ENCODE measurements around the gene CLEC4E.
"Not testable (repeated sequence)": the region's sequence is repeated elsewhere in the genome, so short reads cannot be mapped to it uniquely, and the experiment has no call there.

The CLEC4E gene, protein sequence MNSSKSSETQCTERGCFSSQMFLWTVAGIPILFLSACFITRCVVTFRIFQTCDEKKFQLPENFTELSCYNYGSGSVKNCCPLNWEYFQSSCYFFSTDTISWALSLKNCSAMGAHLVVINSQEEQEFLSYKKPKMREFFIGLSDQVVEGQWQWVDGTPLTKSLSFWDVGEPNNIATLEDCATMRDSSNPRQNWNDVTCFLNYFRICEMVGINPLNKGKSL

DNA sequence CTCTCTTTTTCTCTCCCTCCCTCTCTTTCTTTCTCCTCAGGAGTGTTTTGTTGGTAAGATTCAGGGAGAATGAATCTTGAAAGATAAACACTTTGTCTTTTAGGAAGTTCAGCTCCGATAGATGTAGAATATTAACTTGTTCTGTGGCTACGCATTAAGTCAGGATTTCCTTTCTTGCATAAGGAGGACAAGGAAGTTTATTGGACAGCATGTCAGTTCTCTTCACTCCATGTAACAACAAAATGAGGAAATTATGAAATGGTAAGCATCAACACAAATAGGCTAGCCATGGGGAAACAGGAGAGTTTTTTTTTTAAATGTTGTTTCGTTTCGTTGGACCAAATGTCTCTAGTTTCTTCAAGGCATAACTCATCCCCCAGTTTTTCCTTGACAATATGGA lies at the start of gene CLEC4E:
CLEC4E (minus strand) TSS at position 75 of the 400 bp plus-strand sequence. CDS start 108 bp downstream, outside the sequence.
- DNase-seq = not testable (repeated sequence)

GRCh38 chr12:8589679-8590078 lies 49.0 kb upstream of the CLEC4E start:
- no peak for DNase-seq

DNA sequence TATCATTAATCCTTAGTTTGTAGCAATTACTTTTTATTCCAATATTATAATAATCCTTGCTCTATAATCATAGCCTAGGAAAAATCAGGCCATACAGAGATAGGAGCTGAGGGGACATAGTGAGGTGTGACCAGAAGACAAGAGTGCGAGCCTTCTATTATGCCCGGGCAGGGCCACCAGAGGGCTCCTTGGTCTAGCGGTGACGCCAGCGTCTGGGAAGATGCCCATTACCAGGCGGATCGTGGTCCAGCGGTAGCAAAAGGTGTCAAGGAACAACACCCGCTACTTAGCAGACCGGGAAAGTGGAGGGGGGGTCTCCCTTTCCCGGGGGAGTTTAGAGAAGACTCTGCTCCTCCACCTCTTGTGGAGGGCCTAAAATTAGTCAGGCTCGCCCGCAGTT lies 43.8 kb upstream of the CLEC4E start:
- not testable (repeated sequence) for DNase-seq

- no peak for DNase-seq
These were observed 43.3 kb upstream of the CLEC4E start for GRCh38 chr12:8584004-8584403.

DNA sequence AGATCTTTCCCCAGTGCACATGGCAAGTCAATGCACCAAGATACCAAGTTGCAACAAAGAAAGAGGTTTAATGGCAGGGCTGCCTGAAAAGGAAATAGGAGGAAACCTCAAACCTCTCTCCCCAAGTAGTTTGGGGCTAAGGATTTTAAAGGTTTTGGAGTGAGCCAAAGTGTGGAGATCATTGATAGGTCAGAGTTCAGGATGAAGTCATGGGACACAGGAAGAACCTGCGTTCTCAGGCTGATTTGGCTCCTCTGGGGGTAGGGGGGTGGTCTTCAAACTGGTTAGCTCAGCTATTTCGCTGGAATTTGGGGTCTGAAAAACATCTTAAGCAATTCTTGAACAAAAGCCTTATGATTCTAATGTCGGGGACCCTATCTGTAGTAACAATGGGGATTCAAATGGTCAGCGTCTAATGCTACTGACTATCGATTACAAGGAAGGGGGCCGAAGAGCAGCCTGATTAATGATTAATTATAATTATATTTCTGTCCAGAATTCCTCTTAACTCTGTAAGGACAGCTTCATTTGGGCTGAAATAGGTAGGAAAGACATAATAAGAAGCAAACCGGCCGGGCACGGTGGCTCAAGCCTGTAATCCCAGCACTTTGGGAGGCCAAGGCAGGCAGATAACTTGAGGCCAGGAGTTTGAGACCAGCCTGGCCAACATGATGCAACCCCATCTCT lies 40.5 kb upstream of the CLEC4E start:
- DNase-seq = no peak

- no peak for DNase-seq
These were observed 37.2 kb upstream of the CLEC4E start for GRCh38 chr12:8577879-8578278.

DNA sequence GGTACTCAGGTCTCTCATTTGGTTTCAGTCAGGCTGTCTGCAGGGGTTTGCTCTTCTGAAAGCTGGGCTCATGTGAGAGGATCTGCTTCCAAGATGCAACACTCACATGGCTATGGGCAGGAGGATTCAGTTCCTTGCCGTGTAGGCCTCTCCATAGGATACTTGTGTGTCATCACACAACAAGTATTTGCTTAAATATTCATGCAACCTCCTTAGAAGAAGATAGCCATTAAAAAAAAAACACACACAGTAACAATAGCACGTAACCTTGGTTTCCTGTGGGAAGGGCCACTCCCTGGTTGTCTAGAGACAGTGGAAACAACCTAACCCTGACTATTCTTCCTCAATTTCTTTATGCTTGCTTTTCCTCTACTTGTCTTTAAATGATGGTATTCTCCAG lies 31.8 kb upstream of the CLEC4E start:
- peak; percentile 17 for DNase-seq

DNA sequence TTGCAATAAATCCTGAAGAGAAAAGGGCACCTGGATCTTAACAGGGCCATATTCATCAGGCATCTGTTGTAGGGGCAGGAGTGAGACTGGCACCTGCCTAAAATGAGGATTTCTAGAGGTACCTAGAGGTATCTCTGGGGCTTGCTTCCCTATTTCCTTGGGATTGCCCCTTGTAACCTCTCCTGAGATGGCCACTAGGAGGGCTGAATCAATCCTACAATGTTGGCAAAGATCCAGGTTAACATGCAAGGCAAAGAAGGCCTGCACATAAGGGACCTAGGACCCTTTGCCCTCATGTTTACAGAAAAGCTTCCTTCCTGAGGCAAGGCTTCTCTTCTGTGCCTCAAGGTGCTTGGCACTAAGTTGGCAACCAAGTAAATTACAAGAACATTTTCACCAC lies 25.8 kb upstream of the CLEC4E start:
- DNase-seq = no peak

GRCh38 chr12:8566052-8566451 lies 25.3 kb upstream of the CLEC4E start:
- DNase-seq = not testable (repeated sequence)

DNA sequence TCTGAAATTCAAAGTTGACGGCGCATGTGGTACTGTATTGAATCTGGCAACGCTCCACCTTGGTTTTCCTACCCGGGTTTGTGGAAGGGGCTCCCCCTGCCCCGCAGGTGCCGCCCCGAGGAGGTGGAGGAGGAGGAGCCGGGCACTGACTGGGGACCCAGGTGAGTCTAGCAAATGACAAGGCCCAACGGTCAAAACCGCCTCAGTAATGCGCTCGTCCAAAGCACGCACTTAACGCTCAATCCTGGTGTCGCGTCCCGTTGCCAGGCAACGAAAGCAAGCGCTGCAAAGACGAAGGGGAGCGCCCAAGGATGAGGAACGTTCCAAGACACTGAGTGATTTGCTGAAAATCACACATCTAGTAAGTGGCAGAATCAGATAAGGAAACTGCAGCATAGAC lies 24.0 kb upstream of the CLEC4E start:
- DNase-seq = no peak

GRCh38 chr12:8563356-8563755 lies 22.7 kb upstream of the CLEC4E start:
- no peak for DNase-seq

- DNase-seq = no peak
These were observed 21.6 kb upstream of the CLEC4E start for GRCh38 chr12:8562310-8562709.

- DNase-seq = no peak
These were observed 20.3 kb upstream of the CLEC4E start for GRCh38 chr12:8561011-8561410.

- peak; percentile 90 for DNase-seq
These were observed 19.0 kb upstream of the CLEC4E start for GRCh38 chr12:8559676-8560075.

DNA sequence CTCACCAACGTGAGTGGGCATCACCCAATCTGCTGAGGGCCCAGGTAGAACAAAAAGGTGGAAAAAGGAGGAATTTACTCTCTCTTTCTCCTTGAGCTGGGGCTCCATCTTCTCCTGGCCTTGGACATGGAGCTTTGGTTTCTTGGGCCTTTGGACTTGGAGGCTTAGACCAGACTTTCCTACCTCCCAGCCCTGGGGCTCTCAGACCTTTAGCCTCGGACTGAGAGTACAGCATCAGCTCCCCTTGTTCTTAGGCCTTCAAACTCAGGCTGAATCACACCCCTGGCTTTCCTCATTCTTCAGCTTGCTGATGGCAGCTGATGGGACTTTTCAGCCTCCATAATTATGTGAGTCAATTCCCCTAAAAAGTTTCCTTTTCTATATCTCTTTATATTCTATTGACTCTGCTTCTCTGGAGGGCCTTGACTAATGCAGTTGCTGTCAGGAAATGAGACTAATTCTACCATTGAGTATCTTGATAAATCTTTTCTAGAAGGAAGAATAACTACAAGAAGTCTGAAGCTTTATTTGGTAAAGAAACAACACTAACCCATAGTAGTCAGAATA lies 15.9 kb upstream of the CLEC4E start:
- no peak for DNase-seq

DNA sequence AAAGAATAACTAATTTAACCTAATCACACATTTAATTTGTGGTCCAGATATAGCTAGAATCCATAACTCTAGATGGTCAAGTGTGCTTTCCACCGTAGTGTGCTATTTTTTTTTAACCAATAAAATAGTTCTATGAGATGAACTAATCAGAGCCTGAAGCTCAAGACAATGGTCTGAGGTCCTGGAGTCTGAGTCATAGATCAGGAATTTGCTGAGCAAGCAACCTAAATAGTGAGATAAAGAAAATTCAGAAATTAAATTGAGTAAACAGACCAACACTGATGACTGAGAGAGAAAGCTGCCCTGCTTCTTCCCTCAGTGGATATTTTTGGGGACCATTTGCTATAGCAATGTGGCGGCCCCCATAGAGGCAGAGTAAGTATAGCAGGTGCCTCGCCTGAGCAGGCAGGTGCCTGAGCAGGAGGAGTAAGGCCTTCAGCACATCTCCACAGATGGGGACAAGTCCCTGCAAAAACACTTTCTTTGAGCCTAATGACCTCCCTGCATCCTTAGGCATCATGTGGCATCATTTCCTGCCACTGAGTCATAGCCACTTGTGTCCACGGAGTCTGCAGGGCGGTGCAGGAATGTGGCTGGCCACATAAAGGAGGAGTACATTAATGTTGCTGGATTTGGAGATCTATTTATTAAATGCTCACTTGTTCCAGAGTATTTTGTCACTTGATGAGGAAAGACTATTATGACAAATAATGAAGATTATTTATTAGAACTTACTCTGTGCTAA lies 13.9 kb upstream of the CLEC4E start:
- peak; percentile 66 for DNase-seq

DNA sequence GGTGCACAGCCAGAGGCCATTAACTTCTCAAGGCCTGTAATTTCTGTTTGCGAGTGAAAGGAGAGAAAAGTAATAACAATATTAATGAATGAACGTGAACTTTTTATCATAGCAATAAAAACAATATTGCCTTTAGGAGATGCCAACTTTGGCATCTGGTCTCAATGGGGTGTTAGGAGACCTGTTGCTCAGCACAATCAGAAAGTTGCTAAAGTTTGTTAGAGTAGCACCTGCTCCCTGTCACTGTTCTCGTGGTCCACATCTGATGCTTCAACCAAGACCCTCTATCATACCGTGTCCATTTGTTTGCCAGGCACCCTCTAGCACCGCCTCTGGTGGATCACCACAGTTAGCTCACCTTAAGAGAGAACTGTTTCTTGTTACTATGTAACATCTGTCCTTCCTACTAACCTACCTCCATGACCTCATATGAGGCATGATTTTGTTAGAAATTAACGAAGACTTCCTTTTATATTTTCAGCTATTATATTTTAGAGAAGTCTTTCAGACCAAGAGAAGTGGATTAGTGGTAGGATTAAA lies 12.5 kb upstream of the CLEC4E start:
- DNase-seq = no peak

DNA sequence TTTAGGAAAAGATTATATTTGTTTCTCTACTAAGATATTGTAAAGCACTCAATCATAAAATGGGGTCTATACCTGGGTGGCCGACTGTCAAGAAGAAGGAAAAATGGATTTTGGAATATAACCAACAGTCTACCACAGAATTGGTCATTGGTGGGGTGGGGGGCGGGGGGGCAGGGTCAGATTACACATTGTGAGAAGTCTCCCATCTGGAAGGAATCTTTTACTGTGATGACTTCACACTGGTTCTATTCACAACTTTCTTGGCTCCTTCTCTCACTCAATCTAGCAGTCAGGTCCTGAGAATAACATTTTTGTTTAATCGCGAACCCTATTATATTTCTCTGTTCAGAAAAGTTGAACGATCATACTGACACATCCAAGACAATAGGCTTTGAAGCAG lies 8.7 kb upstream of the CLEC4E start:
- no peak for DNase-seq

GRCh38 chr12:8548192-8548591 lies 7.5 kb upstream of the CLEC4E start:
- no peak for DNase-seq

DNA sequence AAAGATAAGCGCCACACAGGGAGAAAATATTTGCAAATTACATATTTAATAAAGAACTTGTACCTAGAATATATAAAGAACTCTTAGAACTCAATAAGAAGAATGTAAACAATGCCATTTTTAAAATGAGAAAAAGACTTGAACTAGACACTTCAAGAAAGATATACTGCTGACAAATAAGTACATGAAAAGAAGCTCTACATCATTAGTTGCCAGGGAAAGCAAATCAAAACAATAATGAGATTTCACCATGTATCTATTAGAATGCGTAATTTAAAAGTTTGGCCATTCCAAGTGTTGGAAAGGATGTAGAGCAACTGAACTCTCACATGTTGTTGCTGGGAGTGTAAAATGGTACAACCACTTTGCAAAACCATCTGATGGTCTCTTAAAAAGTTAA lies 6.9 kb upstream of the CLEC4E start:
- DNase-seq = no peak

DNA sequence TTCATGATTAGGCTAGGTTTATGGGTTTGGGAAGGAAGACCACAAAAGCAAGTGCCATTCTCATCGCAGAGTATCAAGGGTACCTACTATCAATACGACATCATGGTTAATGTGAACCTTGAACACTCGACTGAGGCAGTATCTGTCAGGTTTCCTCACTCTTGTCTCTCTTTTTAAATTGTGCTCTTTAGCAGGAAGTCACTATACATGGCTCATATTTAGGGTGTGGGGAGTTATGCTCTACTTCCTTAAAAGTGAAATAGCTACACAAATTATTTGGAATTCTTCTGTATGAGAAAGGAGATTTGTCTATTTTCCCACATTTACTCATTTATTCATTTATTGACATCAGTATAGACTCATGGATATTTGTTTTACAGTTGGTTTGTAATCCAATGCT lies 5.9 kb upstream of the CLEC4E start:
- no peak for DNase-seq

GRCh38 chr12:8544295-8544694 lies 3.6 kb upstream of the CLEC4E start:
- DNase-seq = peak; percentile 89

DNA sequence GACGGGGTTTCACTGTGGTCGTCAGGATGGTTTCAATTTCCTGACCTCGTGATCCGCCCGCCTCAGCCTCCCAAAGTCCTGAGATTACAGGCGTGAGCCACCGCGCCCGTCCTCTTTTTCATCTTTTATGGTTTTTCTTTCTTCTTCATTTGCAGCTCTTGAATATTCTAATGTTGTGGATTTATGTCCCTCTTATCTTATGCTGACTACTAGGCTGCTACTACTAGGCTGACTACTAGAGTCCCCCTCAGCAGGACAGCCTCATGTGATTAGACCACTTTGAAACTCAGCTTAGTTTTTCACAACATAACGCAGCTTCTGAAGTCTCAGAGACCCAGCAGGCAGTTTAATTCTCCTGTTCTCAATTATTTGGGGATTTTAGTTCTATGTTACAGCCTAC lies 857 bp upstream of the CLEC4E start:
- no peak for DNase-seq

DNA sequence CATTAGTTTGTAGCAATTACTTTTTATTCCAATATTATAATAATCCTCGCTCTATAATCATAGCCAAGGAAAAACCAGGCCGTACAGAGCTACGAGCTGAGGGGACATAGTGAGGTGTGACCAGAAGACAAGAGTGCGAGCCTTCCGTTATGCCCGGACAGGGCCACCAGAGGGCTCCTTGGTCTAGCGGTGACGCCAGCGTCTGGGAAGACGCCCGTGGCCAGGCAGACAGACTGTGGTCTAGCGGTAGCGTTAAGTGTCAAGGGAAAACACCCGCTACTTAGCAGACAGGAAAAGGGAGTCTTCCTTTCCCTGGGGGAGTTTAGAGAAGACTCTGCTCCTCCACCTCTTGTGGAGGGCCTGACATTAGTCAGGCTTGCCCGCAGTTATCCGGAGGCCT lies 2.9 kb downstream of the CLEC4E start:
- DNase-seq = peak; percentile 75

All from islet precursor cell (in vitro differentiated cells).